ENCODE data around the gene DMXL1.

The DMXL1 gene

DNA sequence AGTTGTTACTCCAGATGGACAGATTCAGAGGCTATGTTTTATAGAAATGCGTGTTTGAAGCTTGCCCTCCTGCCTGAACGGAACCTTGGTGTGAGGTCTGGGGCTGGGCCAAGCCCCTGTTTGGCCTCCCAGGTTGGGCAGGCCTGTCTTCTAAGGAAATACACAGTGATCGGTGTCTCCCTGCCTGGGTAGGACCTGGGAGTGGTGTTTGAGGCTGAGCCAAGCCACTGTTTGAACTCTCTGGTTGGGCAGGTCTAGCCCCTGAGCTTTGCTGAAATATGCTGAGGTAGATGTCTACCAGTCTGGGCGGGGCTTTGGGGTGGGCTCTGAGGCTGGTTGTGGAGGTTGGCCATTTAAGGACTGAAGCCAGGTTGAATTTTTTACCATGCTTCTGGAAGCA, 90.5 kb downstream of the DMXL1 start:
- WGBS (ENCODE audit: extremely low coverage, insufficient coverage, low lambda C conversion rate): no CpG with 5 or more reads among the region's 4 CpGs
- Histone ChIP-seq H2BK5ac (ENCODE audit: low read length) (no peak overlapping the region), H3K23ac (ENCODE audit: low read length) (no peak overlapping the region), H3K4me2 (ENCODE audit: low read length) (no peak overlapping the region), H2AK5ac (ENCODE audit: low read length) (no peak overlapping the region), H3K79me1 (ENCODE audit: low read length) (no peaks in the 10 kb centered on the region), H3K9ac (ENCODE audit: low read length) (no peak overlapping the region), H3K4me1 (ENCODE audit: control insufficient read depth, low read depth, low read length) (no peaks in the 10 kb centered on the region), H4K5ac (ENCODE audit: low read length) (no peak overlapping the region), H3K56ac (ENCODE audit: low read length) (no peak overlapping the region), H3K4ac (ENCODE audit: low read depth, low read length) (no peak overlapping the region), H2BK120ac (ENCODE audit: low read depth, low read length) (no peak overlapping the region), H3K27me3 (ENCODE audit: insufficient read depth, low read length, poor library complexity) (no peaks in the 10 kb centered on the region), H3K79me2 (ENCODE audit: control insufficient read depth, insufficient read depth, low read length) (no peaks in the 10 kb centered on the region), H3K4me3 (ENCODE audit: low read length) (no peak overlapping the region), H4K8ac (ENCODE audit: low read depth, low read length) (no peak overlapping the region), H3K27ac (ENCODE audit: low read depth, low read length) (no peak overlapping the region), H3K18ac (ENCODE audit: low read length) (no peak overlapping the region), H2BK15ac (replicated peaks; ENCODE audit: low read depth) (no peak overlapping the region), H3K36me3 (ENCODE audit: control insufficient read depth, insufficient read depth, low read length) (no peaks in the 10 kb centered on the region)
- no peak for DNase-seq

DNA sequence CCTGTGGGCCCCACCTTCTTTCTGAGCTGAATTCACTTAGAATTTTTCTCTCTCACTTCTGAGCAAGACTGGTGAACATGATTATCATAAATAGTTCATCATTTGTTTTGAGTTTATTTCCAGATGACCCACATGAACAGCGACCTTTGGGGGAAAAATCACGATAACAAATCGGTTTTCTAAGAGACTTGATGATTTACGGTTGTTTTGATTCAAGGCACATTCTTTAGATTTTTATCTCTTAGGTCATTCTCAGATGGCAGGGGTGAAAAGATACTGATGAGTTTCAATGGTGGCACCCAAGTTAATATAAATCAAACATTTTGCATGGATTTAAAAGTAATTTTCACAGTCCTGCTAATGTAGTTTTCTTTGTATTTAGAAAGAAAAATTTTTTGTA, 95.1 kb downstream of the DMXL1 start:
- H2BK15ac ChIP-seq (replicated peaks; ENCODE audit: low read depth): no peak overlapping the region
- H2BK120ac ChIP-seq (ENCODE audit: low read depth, low read length): no peak overlapping the region
- WGBS (ENCODE audit: extremely low coverage, insufficient coverage, low lambda C conversion rate): no CpG with 5 or more reads among the region's 4 CpGs

DNA sequence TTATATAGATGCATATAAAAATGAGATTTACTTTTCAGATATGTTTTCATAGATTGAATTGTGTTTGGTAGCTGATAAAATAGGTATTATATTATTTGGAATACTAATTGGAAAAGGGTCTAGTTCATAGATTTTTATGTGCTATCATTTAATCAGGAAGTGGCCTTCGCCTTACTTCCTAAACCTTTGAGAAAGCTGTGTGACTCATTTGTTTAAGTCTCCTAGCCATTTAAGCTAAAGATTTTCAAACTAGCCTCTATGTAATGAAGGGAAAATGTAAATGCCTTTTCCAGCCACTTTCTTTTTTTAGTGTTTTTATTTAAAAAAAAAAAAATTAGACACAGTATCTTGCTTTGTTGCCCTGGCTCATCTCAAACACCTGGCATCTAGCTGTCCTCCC, 97.5 kb downstream of the DMXL1 start:
- Histone ChIP-seq H4K8ac (ENCODE audit: low read depth, low read length) (no peak overlapping the region), H3K27me3 (ENCODE audit: insufficient read depth, low read length, poor library complexity) (no peaks in the 10 kb centered on the region), H2BK120ac (ENCODE audit: low read depth, low read length) (no peak overlapping the region), H3K27ac (ENCODE audit: low read depth, low read length) (no peak overlapping the region), H3K79me2 (ENCODE audit: control insufficient read depth, insufficient read depth, low read length) (no peaks in the 10 kb centered on the region), H3K56ac (ENCODE audit: low read length) (no peak overlapping the region), H2AK5ac (ENCODE audit: low read length) (no peak overlapping the region), H3K4me2 (ENCODE audit: low read length) (no peak overlapping the region), H3K36me3 (ENCODE audit: control insufficient read depth, insufficient read depth, low read length) (no peaks in the 10 kb centered on the region), H3K23ac (ENCODE audit: low read length) (no peak overlapping the region), H3K4ac (ENCODE audit: low read depth, low read length) (no peak overlapping the region), H3K4me3 (ENCODE audit: low read length) (no peak overlapping the region), H3K79me1 (ENCODE audit: low read length) (no peaks in the 10 kb centered on the region), H2BK15ac (replicated peaks; ENCODE audit: low read depth) (no peak overlapping the region), H4K5ac (ENCODE audit: low read length) (no peak overlapping the region), H3K9ac (ENCODE audit: low read length) (no peak overlapping the region), H2BK5ac (ENCODE audit: low read length) (no peak overlapping the region), H3K18ac (ENCODE audit: low read length) (no peak overlapping the region), H3K4me1 (ENCODE audit: control insufficient read depth, low read depth, low read length) (no peaks in the 10 kb centered on the region)
- WGBS (ENCODE audit: extremely low coverage, insufficient coverage, low lambda C conversion rate): no CpG with 5 or more reads among the region's 1 CpG
- DNase-seq: no peak

More for the DNA sequence above, 95.1 kb downstream of the DMXL1 start:
- Histone ChIP-seq H3K23ac (ENCODE audit: low read length) (no peak overlapping the region), H3K56ac (ENCODE audit: low read length) (no peak overlapping the region), H3K27me3 (ENCODE audit: insufficient read depth, low read length, poor library complexity) (no peaks in the 10 kb centered on the region), H4K8ac (ENCODE audit: low read depth, low read length) (no peak overlapping the region), H3K4me1 (ENCODE audit: control insufficient read depth, low read depth, low read length) (no peaks in the 10 kb centered on the region), H3K4ac (ENCODE audit: low read depth, low read length) (no peak overlapping the region), H4K5ac (ENCODE audit: low read length) (no peak overlapping the region), H2BK5ac (ENCODE audit: low read length) (no peak overlapping the region), H2AK5ac (ENCODE audit: low read length) (no peak overlapping the region), H3K18ac (ENCODE audit: low read length) (no peak overlapping the region), H3K4me3 (ENCODE audit: low read length) (no peak overlapping the region), H3K9ac (ENCODE audit: low read length) (no peak overlapping the region), H3K27ac (ENCODE audit: low read depth, low read length) (no peak overlapping the region), H3K36me3 (ENCODE audit: control insufficient read depth, insufficient read depth, low read length) (no peaks in the 10 kb centered on the region), H3K4me2 (ENCODE audit: low read length) (no peak overlapping the region), H3K79me1 (ENCODE audit: low read length) (no peaks in the 10 kb centered on the region), H3K79me2 (ENCODE audit: control insufficient read depth, insufficient read depth, low read length) (no peaks in the 10 kb centered on the region)
- peak; percentile 34 for DNase-seq

DNA sequence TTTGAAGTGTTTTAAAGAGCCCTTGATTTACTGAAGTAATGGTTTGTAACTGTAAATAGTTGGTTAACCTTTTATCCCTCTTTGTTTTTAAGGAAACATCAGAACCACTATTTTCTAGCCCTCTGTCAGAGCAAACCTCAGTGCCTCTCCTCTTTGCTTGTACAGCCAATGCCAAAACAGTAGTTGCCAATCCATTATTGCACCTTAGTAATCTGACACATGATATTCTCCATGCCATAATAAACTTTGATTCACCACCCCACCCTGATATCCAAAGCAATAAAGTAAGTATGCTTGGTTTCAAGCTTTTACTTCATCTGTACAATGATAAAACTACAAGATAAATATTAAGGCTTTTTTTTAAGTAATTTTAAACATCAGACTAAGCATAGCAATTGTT, 100.8 kb downstream of the DMXL1 start:
- Histone ChIP-seq H3K4me3 (ENCODE audit: low read length) (no peak overlapping the region), H3K9ac (ENCODE audit: low read length) (no peak overlapping the region), H3K4me2 (ENCODE audit: low read length) (no peak overlapping the region), H3K36me3 (ENCODE audit: control insufficient read depth, insufficient read depth, low read length) (no peaks in the 10 kb centered on the region), H2AK5ac (ENCODE audit: low read length) (no peak overlapping the region), H2BK15ac (replicated peaks; ENCODE audit: low read depth) (no peak overlapping the region), H2BK5ac (ENCODE audit: low read length) (no peak overlapping the region), H4K8ac (ENCODE audit: low read depth, low read length) (no peak overlapping the region), H3K27ac (ENCODE audit: low read depth, low read length) (no peak overlapping the region), H3K23ac (ENCODE audit: low read length) (no peak overlapping the region), H3K4me1 (ENCODE audit: control insufficient read depth, low read depth, low read length) (no peaks in the 10 kb centered on the region), H2BK120ac (ENCODE audit: low read depth, low read length) (no peak overlapping the region), H4K5ac (ENCODE audit: low read length) (no peak overlapping the region), H3K56ac (ENCODE audit: low read length) (no peak overlapping the region), H3K18ac (ENCODE audit: low read length) (no peak overlapping the region), H3K79me1 (ENCODE audit: low read length) (no peaks in the 10 kb centered on the region), H3K79me2 (ENCODE audit: control insufficient read depth, insufficient read depth, low read length) (no peaks in the 10 kb centered on the region), H3K27me3 (ENCODE audit: insufficient read depth, low read length, poor library complexity) (no peaks in the 10 kb centered on the region), H3K4ac (ENCODE audit: low read depth, low read length) (no peak overlapping the region)
- DNase-seq: no peak

DNA sequence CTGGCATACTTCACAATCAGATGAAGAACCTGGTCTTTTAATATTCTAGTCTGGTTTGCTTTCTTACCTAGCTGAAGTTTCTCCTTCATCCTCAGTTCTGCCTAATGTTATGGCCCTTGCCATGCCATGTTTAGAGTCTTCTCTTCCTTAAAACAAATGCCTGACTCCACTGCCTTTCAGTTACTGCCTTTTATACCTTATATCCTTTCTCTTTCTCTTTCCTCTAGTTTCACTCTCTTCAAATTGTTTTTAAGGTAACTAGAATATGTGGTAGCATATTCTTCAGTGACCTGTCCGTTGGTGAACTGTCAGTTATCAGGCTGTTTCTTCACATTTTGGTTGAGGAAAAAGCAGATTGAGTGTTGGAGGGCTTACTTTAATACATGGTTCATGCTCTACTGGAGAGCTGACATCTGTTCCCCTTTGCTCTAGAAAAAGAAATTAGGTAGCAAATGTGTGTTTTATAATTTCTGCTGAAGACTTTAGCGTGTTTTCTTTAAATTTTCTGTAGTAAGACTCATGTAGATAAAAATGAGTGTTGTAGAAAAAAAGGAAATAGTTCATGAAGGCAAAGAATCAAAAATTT, 103.8 kb downstream of the DMXL1 start:
- H4K5ac ChIP-seq (ENCODE audit: low read length): no peak overlapping the region
- no peak for DNase-seq
- no peak overlapping the region for H3K4me2 ChIP-seq (ENCODE audit: low read length)
- WGBS (ENCODE audit: extremely low coverage, insufficient coverage, low lambda C conversion rate): 100% methylated on average over 1 of the region's 2 CpGs
- H3K4me1 ChIP-seq (ENCODE audit: control insufficient read depth, low read depth, low read length): no peaks in the 10 kb centered on the region
- H3K36me3 ChIP-seq (ENCODE audit: control insufficient read depth, insufficient read depth, low read length): no peaks in the 10 kb centered on the region
- no peak overlapping the region for H2BK15ac ChIP-seq (replicated peaks; ENCODE audit: low read depth)
- no peak overlapping the region for H3K4me3 ChIP-seq (ENCODE audit: low read length)
- H3K23ac ChIP-seq (ENCODE audit: low read length): no peak overlapping the region
- no peaks in the 10 kb centered on the region for H3K27me3 ChIP-seq (ENCODE audit: insufficient read depth, low read length, poor library complexity)
- no peak overlapping the region for H4K8ac ChIP-seq (ENCODE audit: low read depth, low read length)
- H2AK5ac ChIP-seq (ENCODE audit: low read length): no peak overlapping the region
- H3K4ac ChIP-seq (ENCODE audit: low read depth, low read length): no peak overlapping the region
- H3K9ac ChIP-seq (ENCODE audit: low read length): no peak overlapping the region
- H2BK5ac ChIP-seq (ENCODE audit: low read length): no peak overlapping the region
- no peak overlapping the region for H2BK120ac ChIP-seq (ENCODE audit: low read depth, low read length)
- no peaks in the 10 kb centered on the region for H3K79me1 ChIP-seq (ENCODE audit: low read length)
- no peaks in the 10 kb centered on the region for H3K79me2 ChIP-seq (ENCODE audit: control insufficient read depth, insufficient read depth, low read length)
- no peak overlapping the region for H3K18ac ChIP-seq (ENCODE audit: low read length)
- no peak overlapping the region for H3K56ac ChIP-seq (ENCODE audit: low read length)
- H3K27ac ChIP-seq (ENCODE audit: low read depth, low read length): no peak overlapping the region

DNA sequence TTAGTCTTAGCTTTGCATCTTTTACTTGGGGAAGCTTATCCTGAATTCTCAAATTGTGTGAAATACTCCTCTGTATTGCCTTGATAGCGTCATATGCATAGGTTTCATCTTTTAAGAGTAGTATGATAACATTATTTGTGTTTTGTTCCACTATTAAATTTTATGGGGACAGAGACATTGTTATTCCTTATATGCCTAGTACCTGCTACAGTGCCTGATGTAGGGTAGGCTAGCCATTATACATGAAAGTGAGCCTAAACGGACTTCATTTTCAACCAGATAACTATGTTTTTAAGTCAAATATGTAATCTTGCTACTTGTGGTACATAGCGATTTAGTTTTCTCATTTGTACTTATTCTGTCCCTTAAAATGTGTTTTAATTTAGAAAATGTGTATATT, 105.9 kb downstream of the DMXL1 start:
- Histone ChIP-seq H3K4me1 (ENCODE audit: control insufficient read depth, low read depth, low read length) (no peaks in the 10 kb centered on the region), H3K56ac (ENCODE audit: low read length) (no peak overlapping the region), H3K4me3 (ENCODE audit: low read length) (no peak overlapping the region), H4K5ac (ENCODE audit: low read length) (no peak overlapping the region), H2BK15ac (replicated peaks; ENCODE audit: low read depth) (no peak overlapping the region), H2AK5ac (ENCODE audit: low read length) (no peak overlapping the region), H2BK120ac (ENCODE audit: low read depth, low read length) (no peak overlapping the region), H3K36me3 (ENCODE audit: control insufficient read depth, insufficient read depth, low read length) (no peaks in the 10 kb centered on the region), H3K18ac (ENCODE audit: low read length) (no peak overlapping the region), H3K23ac (ENCODE audit: low read length) (no peak overlapping the region), H4K8ac (ENCODE audit: low read depth, low read length) (no peak overlapping the region), H3K9ac (ENCODE audit: low read length) (no peak overlapping the region), H3K79me1 (ENCODE audit: low read length) (no peaks in the 10 kb centered on the region), H2BK5ac (ENCODE audit: low read length) (no peak overlapping the region), H3K4ac (ENCODE audit: low read depth, low read length) (no peak overlapping the region), H3K4me2 (ENCODE audit: low read length) (no peak overlapping the region), H3K79me2 (ENCODE audit: control insufficient read depth, insufficient read depth, low read length) (no peaks in the 10 kb centered on the region), H3K27me3 (ENCODE audit: insufficient read depth, low read length, poor library complexity) (no peaks in the 10 kb centered on the region), H3K27ac (ENCODE audit: low read depth, low read length) (no peak overlapping the region)
- no CpG with 5 or more reads among the region's 3 CpGs for WGBS (ENCODE audit: extremely low coverage, insufficient coverage, low lambda C conversion rate)
- no peak for DNase-seq

Measured in mesendoderm (in vitro differentiated cells).